GM23338 (cell line): ENCODE data around the gene CCDC80. TPM values are rescaled to one million over a fixed set of nuclear protein-coding genes. Genes with fewer than 3 reads are reported as not detected.

ENCODE experiments used
- ATAC-seq: fragments of 200-7000 bp; cut with Tn5 transposase; 3 replicates; pipeline ENCODE4 v1.9.1; 2020
- DNase-seq: peaks from one replicate; pipeline ENCODE4 v3.0.0-alpha.2; 2015; ENCODE audit warnings: low spot score
- H2AFZ ChIP-seq: fragments of 200-600 bp; sonication (generic); 2 replicates; pipeline ENCODE4 v1.8.0; 2016; ENCODE audit warnings: antibody characterized with exemption, mild to moderate bottlenecking, moderate library complexity
- H3F3A ChIP-seq: fragments of 200-600 bp; sonication (generic); replicated peaks from 2 replicates; pipeline ENCODE4 v1.8.0; 2017; ENCODE audit warnings: antibody characterized with exemption, mixed run types, low read depth
- H3K27ac ChIP-seq: fragments of 200-600 bp; sonication (generic); 2 replicates; pipeline ENCODE4 v1.6.1; 2016; ENCODE audit warnings: low read depth
- H3K27me3 ChIP-seq: fragments of 200-600 bp; sonication (generic); 2 replicates; pipeline ENCODE4 v1.8.0; 2016; ENCODE audit warnings: mild to moderate bottlenecking, mixed run types, moderate library complexity; ENCODE audit not compliant: insufficient read depth
- H3K36me3 ChIP-seq: fragments of 200-600 bp; sonication (generic); 2 replicates; pipeline ENCODE4 v1.8.0; 2016; ENCODE audit warnings: mild to moderate bottlenecking; ENCODE audit not compliant: insufficient read depth
- H3K4me1 ChIP-seq: fragments of 200-600 bp; sonication (generic); 2 replicates; pipeline ENCODE4 v1.8.0; 2016; ENCODE audit warnings: mild to moderate bottlenecking, moderate library complexity; ENCODE audit not compliant: insufficient read depth
- H3K4me2 ChIP-seq: fragments of 200-600 bp; sonication (generic); 2 replicates; pipeline ENCODE4 v1.7.1; 2017; ENCODE audit warnings: mixed run types
- H3K4me3 ChIP-seq: fragments of 200-600 bp; sonication (generic); 2 replicates; pipeline ENCODE4 v1.6.1; 2016; ENCODE audit warnings: mixed run types
- H3K79me2 ChIP-seq: fragments of 200-600 bp; sonication (generic); replicated peaks from 2 replicates; pipeline ENCODE4 v1.8.0; 2017; ENCODE audit warnings: mild to moderate bottlenecking; ENCODE audit not compliant: insufficient read depth
- H3K9me2 ChIP-seq: fragments of 200-600 bp; sonication (generic); 2 replicates; pipeline ENCODE4 v1.8.0; 2017; ENCODE audit not compliant: insufficient read depth
- H4K20me1 ChIP-seq: fragments of 200-600 bp; sonication (generic); replicated peaks from 2 replicates; pipeline ENCODE4 v1.8.0; 2017; ENCODE audit warnings: mild to moderate bottlenecking; ENCODE audit not compliant: insufficient read depth
- H3K27ac Mint-ChIP-seq: 2 replicates; pipeline ENCODE4 v1.8.0; 2020; ENCODE audit warnings: inconsistent platforms, mild to moderate bottlenecking, moderate library complexity, mixed read lengths
- H3K27me3 Mint-ChIP-seq: 3 replicates; pipeline ENCODE4 v1.8.0; 2022; ENCODE audit warnings: low read depth, mild to moderate bottlenecking, moderate library complexity, mixed read lengths, inconsistent platforms; ENCODE audit not compliant: insufficient read depth, poor library complexity
- H3K36me3 Mint-ChIP-seq: 3 replicates; pipeline ENCODE4 v1.8.0; 2021; ENCODE audit warnings: low read depth, mild to moderate bottlenecking, inconsistent platforms, moderate library complexity, mixed read lengths
- H3K4me1 Mint-ChIP-seq: 3 replicates; pipeline ENCODE4 v1.8.0; 2020; ENCODE audit warnings: mild to moderate bottlenecking, inconsistent platforms, mixed read lengths
- H3K4me3 Mint-ChIP-seq: 3 replicates; pipeline ENCODE4 v1.8.0; 2021; ENCODE audit warnings: moderate library complexity, mild to moderate bottlenecking, inconsistent platforms, mixed read lengths
- H3K9me3 Mint-ChIP-seq: 3 replicates; pipeline ENCODE4 v1.8.0; 2020; ENCODE audit warnings: moderate library complexity, mild to moderate bottlenecking, inconsistent platforms, mixed read lengths
- CREB1 ChIP-seq: fragments of 250-450 bp; sonication (Bioruptor Pico); IDR thresholded peaks from 2 replicates; pipeline ENCODE4 v1.5.0; 2020; ENCODE audit warnings: low read depth, mild to moderate bottlenecking, moderate library complexity
- EZH2 ChIP-seq: fragments of 200-600 bp; sonication (generic); IDR thresholded peaks from one replicate; pipeline ENCODE4 v1.8.0; 2017; ENCODE audit warnings: antibody characterized with exemption, mild to moderate bottlenecking, low read depth; ENCODE audit not compliant: unreplicated experiment
- EZH2phosphoT487 ChIP-seq: fragments of 200-600 bp; sonication (generic); IDR thresholded peaks from one replicate; pipeline ENCODE4 v1.8.1; 2018; ENCODE audit warnings: antibody characterized with exemption; ENCODE audit not compliant: unreplicated experiment
- JUNB ChIP-seq: IDR thresholded peaks from one replicate; pipeline ENCODE4 v1.6.1; 2016; ENCODE audit warnings: antibody characterized with exemption; ENCODE audit not compliant: unreplicated experiment
- NANOG ChIP-seq: IDR thresholded peaks from 2 replicates; pipeline ENCODE4 v1.6.1; 2016; ENCODE audit warnings: antibody characterized with exemption, borderline replicate concordance
- POLR2AphosphoS5 ChIP-seq: IDR thresholded peaks from 2 replicates; pipeline ENCODE4 v1.6.1; 2016; ENCODE audit warnings: antibody characterized with exemption, low read depth
- STAT1 ChIP-seq: IDR thresholded peaks from one replicate; pipeline ENCODE4 v1.6.1; 2016; ENCODE audit warnings: antibody characterized with exemption; ENCODE audit not compliant: unreplicated experiment
- ZNF114 ChIP-seq: fragments of 250-450 bp; sonication (Bioruptor Pico); IDR thresholded peaks from 2 replicates; pipeline ENCODE4 v1.5.0; 2020; ENCODE audit warnings: mild to moderate bottlenecking, moderate library complexity
- ZNF331 ChIP-seq: fragments of 250-450 bp; sonication (Bioruptor Pico); IDR thresholded peaks from 2 replicates; pipeline ENCODE4 v1.5.0; 2020; ENCODE audit warnings: low read depth, mild to moderate bottlenecking, moderate library complexity
- polyA plus RNA-seq: library from polyadenylated mRNA; unstranded; fragments of >200 nt; fragmentation: Nextera tagmentation; extraction: Ambion mirVana; gene quantifications from 2 replicates; pipeline ENCODE4 v1.2.1, GENCODE V29; 2016
- total RNA-seq: library from RNA; depleted of rRNA; stranded (reverse); fragments of >200 nt; shearing (Covaris generic); gene quantifications from 2 replicates; pipeline ENCODE4 v1.2.3, GENCODE V29; 2014
- TF ChIP-seq, protein P1 (sequence below): IDR thresholded peaks from one replicate; pipeline ENCODE4 v1.6.1; 2018; ENCODE audit warnings: antibody characterized with exemption; ENCODE audit not compliant: unreplicated experiment
- TF ChIP-seq, protein P2 (sequence below), 2 experiments: fragments of 200-600 bp in 1 of 2; sonication (generic) in 1 of 2; conservative IDR thresholded peaks; 2 replicates each; pipeline versions ENCODE4 v1.5.1 to v1.6.1; 2016 to 2017; ENCODE audit warnings: antibody characterized with exemption in 2 of 2, low read depth in 2 of 2, mild to moderate bottlenecking in 2 of 2, moderate library complexity in 1 of 2
- TF ChIP-seq, protein P3 (sequence below): fragments of 250-450 bp; sonication (Bioruptor Pico); IDR thresholded peaks from 2 replicates; pipeline ENCODE4 v1.5.0; 2020; ENCODE audit warnings: mild to moderate bottlenecking, moderate library complexity
- TF ChIP-seq, protein P4 (sequence below): IDR thresholded peaks from 2 replicates; pipeline ENCODE4 v1.6.1; 2016; ENCODE audit warnings: antibody characterized with exemption

The CCDC80 gene
- total and polyA plus RNA-seq, 2 experiments from 2014 or later, result 5.4 to 6.7 TPM

DNA sequence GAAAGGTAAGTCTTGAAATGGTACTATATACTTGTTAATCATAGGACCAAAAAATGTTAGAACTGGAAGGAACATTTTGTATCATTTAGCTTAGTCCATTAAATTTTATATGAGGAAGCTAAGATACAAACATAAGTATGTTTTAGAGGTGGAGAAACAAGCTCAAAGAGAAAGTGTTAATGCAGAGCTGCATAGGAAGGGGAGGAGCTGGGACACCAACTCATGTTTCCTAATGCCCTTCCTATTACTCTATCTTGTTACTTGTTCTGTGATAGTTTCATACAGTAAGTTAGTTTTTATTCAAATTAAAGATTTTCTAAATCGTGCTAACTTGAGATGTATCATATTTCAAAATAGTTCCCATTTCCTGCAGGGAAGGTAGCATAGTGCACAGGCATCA is 71.7 kb downstream of the CCDC80 start:
- H3K4me3 Mint-ChIP-seq, result no peak overlapping the region
- Histone ChIP-seq H3K9me2 (no peaks in the 10 kb centered on the region), H3K79me2 (0 out of 2 replicates have a peak, but pooled peaks cover 8% of the 10 kb centered on the region), H3K4me3 (no peak overlapping the region), H3K4me1 (peaks cover 10% of the 10 kb centered on the region), H3K27me3 (no peaks in the 10 kb centered on the region), H3K4me2 (no peak overlapping the region), H2AFZ (no peak overlapping the region), H3K36me3 (peaks cover 12% of the 10 kb centered on the region; the same call in 1 of the 2 replicates), H4K20me1 (no peaks in the 10 kb centered on the region), H3F3A (peaks cover 4% of the 10 kb centered on the region; the same call in 1 of the 2 replicates), H3K27ac (no peak overlapping the region)
- no peaks in the 10 kb centered on the region for H3K27me3 Mint-ChIP-seq
- ATAC-seq (no peak), DNase-seq (no peak)
- no peaks in the 10 kb centered on the region for H3K9me3 Mint-ChIP-seq
- H3K36me3 Mint-ChIP-seq, result peaks cover 38% of the 10 kb centered on the region
- TF ChIP-seq STAT1 (no peak), NANOG (no peak), EZH2 (no peak), JUNB (no peak), POLR2AphosphoS5 (no peak), EZH2phosphoT487 (no peak), ZNF331 (CRISPR knock-in tag) (no peak), ZNF114 (CRISPR knock-in tag) (no peak), CREB1 (CRISPR knock-in tag) (no peak)
- TF ChIP-seq, protein P1, sequence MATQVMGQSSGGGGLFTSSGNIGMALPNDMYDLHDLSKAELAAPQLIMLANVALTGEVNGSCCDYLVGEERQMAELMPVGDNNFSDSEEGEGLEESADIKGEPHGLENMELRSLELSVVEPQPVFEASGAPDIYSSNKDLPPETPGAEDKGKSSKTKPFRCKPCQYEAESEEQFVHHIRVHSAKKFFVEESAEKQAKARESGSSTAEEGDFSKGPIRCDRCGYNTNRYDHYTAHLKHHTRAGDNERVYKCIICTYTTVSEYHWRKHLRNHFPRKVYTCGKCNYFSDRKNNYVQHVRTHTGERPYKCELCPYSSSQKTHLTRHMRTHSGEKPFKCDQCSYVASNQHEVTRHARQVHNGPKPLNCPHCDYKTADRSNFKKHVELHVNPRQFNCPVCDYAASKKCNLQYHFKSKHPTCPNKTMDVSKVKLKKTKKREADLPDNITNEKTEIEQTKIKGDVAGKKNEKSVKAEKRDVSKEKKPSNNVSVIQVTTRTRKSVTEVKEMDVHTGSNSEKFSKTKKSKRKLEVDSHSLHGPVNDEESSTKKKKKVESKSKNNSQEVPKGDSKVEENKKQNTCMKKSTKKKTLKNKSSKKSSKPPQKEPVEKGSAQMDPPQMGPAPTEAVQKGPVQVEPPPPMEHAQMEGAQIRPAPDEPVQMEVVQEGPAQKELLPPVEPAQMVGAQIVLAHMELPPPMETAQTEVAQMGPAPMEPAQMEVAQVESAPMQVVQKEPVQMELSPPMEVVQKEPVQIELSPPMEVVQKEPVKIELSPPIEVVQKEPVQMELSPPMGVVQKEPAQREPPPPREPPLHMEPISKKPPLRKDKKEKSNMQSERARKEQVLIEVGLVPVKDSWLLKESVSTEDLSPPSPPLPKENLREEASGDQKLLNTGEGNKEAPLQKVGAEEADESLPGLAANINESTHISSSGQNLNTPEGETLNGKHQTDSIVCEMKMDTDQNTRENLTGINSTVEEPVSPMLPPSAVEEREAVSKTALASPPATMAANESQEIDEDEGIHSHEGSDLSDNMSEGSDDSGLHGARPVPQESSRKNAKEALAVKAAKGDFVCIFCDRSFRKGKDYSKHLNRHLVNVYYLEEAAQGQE, result no peak
- TF ChIP-seq, protein P2, sequence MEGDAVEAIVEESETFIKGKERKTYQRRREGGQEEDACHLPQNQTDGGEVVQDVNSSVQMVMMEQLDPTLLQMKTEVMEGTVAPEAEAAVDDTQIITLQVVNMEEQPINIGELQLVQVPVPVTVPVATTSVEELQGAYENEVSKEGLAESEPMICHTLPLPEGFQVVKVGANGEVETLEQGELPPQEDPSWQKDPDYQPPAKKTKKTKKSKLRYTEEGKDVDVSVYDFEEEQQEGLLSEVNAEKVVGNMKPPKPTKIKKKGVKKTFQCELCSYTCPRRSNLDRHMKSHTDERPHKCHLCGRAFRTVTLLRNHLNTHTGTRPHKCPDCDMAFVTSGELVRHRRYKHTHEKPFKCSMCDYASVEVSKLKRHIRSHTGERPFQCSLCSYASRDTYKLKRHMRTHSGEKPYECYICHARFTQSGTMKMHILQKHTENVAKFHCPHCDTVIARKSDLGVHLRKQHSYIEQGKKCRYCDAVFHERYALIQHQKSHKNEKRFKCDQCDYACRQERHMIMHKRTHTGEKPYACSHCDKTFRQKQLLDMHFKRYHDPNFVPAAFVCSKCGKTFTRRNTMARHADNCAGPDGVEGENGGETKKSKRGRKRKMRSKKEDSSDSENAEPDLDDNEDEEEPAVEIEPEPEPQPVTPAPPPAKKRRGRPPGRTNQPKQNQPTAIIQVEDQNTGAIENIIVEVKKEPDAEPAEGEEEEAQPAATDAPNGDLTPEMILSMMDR (conservative IDR thresholded peaks at IDR 0.05; ENCODE audit: low read depth in 2 of 2), result no peak
- TF ChIP-seq, protein P3, sequence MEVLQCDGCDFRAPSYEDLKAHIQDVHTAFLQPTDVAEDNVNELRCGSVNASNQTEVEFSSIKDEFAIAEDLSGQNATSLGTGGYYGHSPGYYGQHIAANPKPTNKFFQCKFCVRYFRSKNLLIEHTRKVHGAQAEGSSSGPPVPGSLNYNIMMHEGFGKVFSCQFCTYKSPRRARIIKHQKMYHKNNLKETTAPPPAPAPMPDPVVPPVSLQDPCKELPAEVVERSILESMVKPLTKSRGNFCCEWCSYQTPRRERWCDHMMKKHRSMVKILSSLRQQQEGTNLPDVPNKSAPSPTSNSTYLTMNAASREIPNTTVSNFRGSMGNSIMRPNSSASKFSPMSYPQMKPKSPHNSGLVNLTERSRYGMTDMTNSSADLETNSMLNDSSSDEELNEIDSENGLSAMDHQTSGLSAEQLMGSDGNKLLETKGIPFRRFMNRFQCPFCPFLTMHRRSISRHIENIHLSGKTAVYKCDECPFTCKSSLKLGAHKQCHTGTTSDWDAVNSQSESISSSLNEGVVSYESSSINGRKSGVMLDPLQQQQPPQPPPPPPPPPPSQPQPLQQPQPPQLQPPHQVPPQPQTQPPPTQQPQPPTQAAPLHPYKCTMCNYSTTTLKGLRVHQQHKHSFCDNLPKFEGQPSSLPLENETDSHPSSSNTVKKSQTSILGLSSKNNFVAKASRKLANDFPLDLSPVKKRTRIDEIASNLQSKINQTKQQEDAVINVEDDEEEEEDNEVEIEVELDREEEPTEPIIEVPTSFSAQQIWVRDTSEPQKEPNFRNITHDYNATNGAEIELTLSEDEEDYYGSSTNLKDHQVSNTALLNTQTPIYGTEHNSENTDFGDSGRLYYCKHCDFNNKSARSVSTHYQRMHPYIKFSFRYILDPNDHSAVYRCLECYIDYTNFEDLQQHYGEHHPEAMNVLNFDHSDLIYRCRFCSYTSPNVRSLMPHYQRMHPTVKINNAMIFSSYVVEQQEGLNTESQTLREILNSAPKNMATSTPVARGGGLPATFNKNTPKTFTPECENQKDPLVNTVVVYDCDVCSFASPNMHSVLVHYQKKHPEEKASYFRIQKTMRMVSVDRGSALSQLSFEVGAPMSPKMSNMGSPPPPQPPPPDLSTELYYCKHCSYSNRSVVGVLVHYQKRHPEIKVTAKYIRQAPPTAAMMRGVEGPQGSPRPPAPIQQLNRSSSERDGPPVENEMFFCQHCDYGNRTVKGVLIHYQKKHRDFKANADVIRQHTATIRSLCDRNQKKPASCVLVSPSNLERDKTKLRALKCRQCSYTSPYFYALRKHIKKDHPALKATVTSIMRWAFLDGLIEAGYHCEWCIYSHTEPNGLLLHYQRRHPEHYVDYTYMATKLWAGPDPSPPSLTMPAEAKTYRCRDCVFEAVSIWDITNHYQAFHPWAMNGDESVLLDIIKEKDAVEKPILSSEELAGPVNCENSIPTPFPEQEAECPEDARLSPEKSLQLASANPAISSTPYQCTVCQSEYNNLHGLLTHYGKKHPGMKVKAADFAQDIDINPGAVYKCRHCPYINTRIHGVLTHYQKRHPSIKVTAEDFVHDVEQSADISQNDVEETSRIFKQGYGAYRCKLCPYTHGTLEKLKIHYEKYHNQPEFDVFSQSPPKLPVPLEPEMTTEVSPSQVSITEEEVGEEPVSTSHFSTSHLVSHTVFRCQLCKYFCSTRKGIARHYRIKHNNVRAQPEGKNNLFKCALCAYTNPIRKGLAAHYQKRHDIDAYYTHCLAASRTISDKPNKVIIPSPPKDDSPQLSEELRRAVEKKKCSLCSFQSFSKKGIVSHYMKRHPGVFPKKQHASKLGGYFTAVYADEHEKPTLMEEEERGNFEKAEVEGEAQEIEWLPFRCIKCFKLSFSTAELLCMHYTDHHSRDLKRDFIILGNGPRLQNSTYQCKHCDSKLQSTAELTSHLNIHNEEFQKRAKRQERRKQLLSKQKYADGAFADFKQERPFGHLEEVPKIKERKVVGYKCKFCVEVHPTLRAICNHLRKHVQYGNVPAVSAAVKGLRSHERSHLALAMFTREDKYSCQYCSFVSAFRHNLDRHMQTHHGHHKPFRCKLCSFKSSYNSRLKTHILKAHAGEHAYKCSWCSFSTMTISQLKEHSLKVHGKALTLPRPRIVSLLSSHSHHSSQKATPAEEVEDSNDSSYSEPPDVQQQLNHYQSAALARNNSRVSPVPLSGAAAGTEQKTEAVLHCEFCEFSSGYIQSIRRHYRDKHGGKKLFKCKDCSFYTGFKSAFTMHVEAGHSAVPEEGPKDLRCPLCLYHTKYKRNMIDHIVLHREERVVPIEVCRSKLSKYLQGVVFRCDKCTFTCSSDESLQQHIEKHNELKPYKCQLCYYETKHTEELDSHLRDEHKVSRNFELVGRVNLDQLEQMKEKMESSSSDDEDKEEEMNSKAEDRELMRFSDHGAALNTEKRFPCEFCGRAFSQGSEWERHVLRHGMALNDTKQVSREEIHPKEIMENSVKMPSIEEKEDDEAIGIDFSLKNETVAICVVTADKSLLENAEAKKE, result no peak
- TF ChIP-seq, protein P4, sequence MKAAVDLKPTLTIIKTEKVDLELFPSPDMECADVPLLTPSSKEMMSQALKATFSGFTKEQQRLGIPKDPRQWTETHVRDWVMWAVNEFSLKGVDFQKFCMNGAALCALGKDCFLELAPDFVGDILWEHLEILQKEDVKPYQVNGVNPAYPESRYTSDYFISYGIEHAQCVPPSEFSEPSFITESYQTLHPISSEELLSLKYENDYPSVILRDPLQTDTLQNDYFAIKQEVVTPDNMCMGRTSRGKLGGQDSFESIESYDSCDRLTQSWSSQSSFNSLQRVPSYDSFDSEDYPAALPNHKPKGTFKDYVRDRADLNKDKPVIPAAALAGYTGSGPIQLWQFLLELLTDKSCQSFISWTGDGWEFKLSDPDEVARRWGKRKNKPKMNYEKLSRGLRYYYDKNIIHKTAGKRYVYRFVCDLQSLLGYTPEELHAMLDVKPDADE, result no peak
- no peak overlapping the region for H3K27ac Mint-ChIP-seq
- peaks cover 6% of the 10 kb centered on the region; the same call in 2 of the 3 replicates for H3K4me1 Mint-ChIP-seq
